ENCODE results near the gene CCDC92B. TPM values are rescaled to one million over a fixed set of nuclear protein-coding genes. Genes with fewer than 3 reads are reported as not detected.

CCDC92B gene
- total RNA-seq, 2 donors from 2014 or later = not detected

DNA sequence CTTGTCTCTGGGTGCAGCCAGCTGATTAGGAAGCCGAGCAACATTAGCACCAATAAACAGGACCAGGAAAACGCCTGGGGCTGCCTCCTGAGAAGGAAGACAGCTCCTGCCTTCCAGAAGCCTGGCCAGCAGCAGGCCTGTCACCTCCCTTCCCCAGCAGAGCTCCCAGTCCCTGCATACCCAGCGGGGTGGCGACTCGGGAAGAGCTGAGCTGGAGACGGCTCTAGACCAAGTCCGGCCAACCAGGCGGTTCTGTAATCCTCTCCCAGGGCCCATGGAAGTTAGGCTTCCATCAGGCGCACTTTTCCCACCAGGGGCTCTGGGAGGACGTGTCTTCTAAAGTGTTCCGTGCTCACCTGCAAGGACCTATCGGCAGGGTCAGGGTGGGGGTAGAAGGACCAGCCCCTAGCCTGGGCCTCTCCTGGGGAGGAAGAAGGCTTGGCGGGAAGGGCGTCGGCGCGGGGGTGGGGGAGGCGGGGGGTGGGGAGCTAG lies 25.9 kb downstream of the CCDC92B start:
- ATAC-seq = no peak
- DNase-seq (ENCODE audit: low spot score) = no peak
- no peaks in the 10 kb centered on the region for H3K9me3 Mint-ChIP-seq
- H3K27ac Mint-ChIP-seq = no peak overlapping the region
- H3K36me3 Mint-ChIP-seq = no peaks in the 10 kb centered on the region
- peaks cover 0 to 5% of the 10 kb centered on the region in 2 donors for H3K4me1 Mint-ChIP-seq (ENCODE audit: low read depth in 2 of 2)
- peaks cover 10 to 13% of the 10 kb centered on the region in 2 donors for H3K27me3 Mint-ChIP-seq
- no peak overlapping the region for H3K4me3 Mint-ChIP-seq

DNA sequence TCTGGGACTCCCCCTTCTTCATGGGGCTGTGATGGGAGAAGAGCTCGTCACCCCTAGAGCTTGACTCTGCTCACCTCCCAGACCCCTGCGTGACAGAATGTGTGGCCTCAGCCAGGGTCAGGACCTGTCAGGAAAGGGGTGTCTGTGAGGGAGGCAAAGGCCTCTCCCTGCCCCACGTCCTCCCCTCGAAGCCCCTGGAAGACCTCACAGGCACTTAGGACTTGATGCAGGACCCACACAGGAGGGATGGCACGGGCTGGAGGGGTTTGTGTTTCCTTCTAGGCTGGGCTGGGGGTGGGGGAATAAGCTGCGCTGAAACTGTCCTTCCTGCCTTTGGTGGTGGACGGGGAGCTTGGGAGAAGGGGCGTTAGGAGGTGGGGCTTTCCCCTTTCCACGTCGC lies 26.8 kb downstream of the CCDC92B start:
- Mint-ChIP-seq H3K4me1 (ENCODE audit: low read depth in 2 of 2) (peaks cover 0 to 5% of the 10 kb centered on the region in 2 donors), H3K27me3 (peaks cover 10 to 13% of the 10 kb centered on the region in 2 donors), H3K36me3 (no peaks in the 10 kb centered on the region), H3K4me3 (no peak overlapping the region), H3K9me3 (no peaks in the 10 kb centered on the region), H3K27ac (no peak overlapping the region)
- no peak for ATAC-seq
- no peak for DNase-seq (ENCODE audit: low spot score)

DNA sequence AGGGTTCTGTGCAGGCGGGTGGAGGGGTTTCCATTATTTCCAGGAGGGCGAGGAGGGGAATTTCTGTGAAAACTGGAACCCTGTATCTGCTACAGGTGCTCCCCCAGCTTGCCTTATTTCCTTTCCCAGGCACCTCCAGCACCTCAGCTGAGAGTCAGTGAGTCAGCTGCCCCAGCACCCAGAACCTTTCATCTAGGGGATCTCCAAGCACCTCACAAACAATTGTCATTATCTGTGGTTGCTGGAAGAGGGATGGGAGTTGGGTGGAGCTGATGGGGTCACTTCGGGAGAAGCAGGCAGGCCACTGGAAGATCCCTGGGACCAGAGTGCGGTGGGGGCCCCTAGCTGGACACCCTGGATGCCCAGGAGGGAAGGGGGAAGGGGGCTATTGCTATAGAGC lies 27.8 kb downstream of the CCDC92B start:
- Mint-ChIP-seq H3K36me3 (no peaks in the 10 kb centered on the region), H3K27me3 (peaks cover 10 to 11% of the 10 kb centered on the region in 2 donors), H3K4me3 (no peak overlapping the region), H3K4me1 (ENCODE audit: low read depth in 2 of 2) (peaks cover 0 to 5% of the 10 kb centered on the region in 2 donors), H3K9me3 (no peaks in the 10 kb centered on the region), H3K27ac (no peak overlapping the region)
- DNase-seq (ENCODE audit: low spot score) = no peak
- ATAC-seq = no peak

DNA sequence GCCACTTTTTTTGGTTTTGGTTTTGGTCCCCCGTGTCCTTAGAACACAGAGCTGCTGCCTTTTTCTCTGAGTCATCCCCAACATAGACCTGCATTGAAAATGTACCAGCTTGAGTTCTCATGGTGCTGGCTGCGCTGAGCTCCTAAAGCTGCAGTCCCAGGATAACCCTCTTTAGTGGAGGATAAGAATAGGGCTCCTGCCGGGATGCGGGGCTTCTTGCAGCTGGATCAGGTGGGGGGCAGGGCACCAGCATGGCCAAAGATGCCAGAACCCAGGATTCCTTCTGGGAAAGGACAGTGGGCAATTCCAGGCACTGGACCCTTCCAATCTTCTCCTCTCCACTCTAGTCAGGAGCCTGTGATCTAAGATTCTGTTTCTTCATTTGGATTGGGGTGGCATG lies 29.6 kb downstream of the CCDC92B start:
- no peak overlapping the region for H3K4me3 Mint-ChIP-seq
- H3K27me3 Mint-ChIP-seq = peaks cover 0 to 5% of the 10 kb centered on the region in 2 donors
- H3K27ac Mint-ChIP-seq = no peak overlapping the region
- H3K4me1 Mint-ChIP-seq (ENCODE audit: low read depth in 2 of 2) = no peaks in the 10 kb centered on the region
- H3K9me3 Mint-ChIP-seq = no peaks in the 10 kb centered on the region
- no peak for ATAC-seq
- DNase-seq (ENCODE audit: low spot score) = no peak
- H3K36me3 Mint-ChIP-seq = no peaks in the 10 kb centered on the region

DNA sequence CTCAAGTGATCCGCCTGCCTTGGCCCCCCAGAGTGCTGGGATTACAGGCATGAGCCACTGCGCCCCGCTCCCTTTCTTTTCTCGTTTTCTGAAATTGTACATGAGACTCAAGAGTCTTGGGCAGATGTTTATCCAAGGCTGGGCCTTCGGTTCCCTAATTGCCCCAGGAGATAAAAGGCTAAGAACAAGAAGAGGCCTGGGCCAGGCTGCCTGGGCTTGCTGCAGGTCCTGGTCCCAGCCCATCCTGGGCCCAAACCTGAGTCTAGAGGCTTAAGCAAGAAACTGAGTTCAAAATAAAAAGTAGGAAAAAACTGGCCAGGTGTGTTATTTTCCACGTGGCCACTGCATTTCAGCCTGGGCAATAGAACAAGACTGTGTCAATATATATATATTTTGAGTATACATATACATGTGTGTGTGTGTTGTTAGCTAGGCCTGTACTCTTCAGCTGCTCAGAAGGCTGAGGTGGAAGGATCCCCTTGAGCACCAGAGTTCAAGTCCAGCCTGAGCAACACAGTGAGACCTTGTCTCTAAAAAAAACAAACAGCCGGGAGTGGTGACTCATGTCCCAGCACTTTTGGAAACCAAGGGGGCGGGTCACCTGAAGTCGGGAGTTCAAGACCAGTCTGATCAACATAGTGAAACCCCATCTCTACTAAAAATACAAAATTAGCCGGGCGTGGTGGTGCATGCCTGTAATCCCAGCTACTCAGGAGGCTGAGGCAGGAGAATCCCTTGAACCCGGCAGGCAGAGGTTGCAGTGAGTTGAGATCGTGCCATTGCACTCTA lies 31.1 kb downstream of the CCDC92B start:
- Mint-ChIP-seq H3K4me3 (no peak overlapping the region), H3K27ac (no peak overlapping the region), H3K9me3 (no peaks in the 10 kb centered on the region), H3K36me3 (no peaks in the 10 kb centered on the region), H3K27me3 (peaks cover 0 to 5% of the 10 kb centered on the region in 2 donors), H3K4me1 (ENCODE audit: low read depth in 2 of 2) (no peaks in the 10 kb centered on the region)
- no peak for ATAC-seq
- DNase-seq (ENCODE audit: low spot score) = no peak

DNA sequence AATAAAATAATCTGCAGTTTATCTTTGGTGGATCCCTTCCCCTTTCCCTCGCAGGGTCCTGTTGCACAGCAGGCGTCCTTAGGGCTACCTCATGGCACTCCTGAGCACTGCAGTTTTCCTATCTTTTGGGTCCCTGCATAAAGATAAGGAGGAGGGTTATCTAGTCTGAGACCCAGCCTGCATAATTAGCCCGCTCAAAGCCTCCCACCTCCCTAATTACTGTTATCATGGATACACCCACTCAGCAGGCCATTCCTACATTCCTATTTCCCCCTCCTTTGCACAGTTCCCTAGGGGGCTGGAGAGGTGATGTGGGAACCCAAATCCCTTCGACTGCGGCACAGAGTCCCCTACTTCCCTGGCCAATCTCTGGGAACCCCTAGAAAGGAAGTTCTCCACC lies 32.8 kb downstream of the CCDC92B start:
- no peaks in the 10 kb centered on the region for H3K9me3 Mint-ChIP-seq
- no peak for ATAC-seq
- H3K27me3 Mint-ChIP-seq = peaks cover 0 to 1% of the 10 kb centered on the region in 2 donors
- H3K27ac Mint-ChIP-seq = no peak overlapping the region
- peaks cover 8 to 9% of the 10 kb centered on the region in 2 donors for H3K4me1 Mint-ChIP-seq (ENCODE audit: low read depth in 2 of 2)
- H3K4me3 Mint-ChIP-seq = no peak overlapping the region
- no peaks in the 10 kb centered on the region for H3K36me3 Mint-ChIP-seq
- no peak for DNase-seq (ENCODE audit: low spot score)

DNA sequence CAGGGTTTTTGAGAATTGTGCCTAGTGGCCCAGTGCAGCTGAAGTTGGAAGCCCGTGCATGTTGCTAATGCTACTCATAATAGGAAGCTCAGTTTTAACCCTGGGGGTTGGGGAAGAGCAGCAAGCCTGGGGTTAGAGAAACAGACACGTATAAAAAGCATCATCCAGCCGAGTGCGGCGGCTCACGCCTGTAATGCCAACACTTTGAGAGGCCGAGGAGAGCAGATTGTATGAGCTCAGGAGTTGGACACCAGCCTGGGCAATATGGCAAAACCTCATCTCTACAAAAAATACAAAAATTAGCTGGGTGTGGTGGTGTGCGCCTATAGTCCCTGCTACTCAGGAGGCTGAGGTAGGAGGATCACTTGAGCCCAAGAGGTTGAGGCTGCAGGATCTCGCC lies 35.6 kb downstream of the CCDC92B start:
- DNase-seq (ENCODE audit: low spot score) (no peak), ATAC-seq (no peak)
- Mint-ChIP-seq H3K36me3 (no peaks in the 10 kb centered on the region), H3K27ac (no peak overlapping the region), H3K27me3 (no peaks in the 10 kb centered on the region), H3K4me3 (peak overlapping the region; percentile 19), H3K4me1 (ENCODE audit: low read depth in 2 of 2) (peaks cover 21 to 27% of the 10 kb centered on the region in 2 donors), H3K9me3 (no peaks in the 10 kb centered on the region)

DNA sequence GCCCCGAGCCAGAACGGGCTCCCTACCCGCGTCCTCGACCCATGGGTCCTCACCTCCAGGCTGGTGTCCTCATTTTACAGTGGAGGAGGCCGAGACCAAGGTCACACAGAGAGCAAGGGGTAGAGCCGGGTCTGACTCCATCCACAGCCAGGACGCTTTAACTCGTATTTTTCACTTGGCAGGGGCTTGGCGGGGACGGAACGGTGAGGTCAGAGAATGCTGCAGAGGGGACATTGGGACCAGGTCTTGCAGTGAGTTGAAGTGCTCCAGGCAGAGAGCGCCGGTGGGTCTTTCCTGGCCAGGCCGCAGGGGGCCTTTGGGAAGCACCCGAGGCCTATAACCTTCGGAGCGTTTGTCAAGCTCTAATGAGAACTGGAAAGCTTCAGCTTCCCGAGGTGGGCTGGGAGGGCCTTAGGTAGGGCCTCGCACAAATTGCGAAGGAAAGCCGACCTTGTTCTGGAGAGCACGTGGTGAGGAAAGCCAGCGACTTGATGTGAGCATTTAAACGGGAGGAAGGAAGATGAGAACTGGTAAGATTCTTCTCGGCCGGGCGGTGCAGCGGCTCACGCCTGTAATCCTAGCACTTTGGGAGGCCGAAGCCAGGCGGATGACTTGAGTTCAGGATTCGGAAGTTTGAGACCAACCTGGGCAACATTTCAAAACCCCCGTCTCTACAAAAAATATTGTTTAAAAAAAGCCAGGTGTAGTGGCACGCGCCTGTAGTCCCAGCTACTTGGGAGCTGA lies 37.0 kb downstream of the CCDC92B start:
- Mint-ChIP-seq H3K4me1 (ENCODE audit: low read depth in 2 of 2) (peaks cover 25 to 30% of the 10 kb centered on the region in 2 donors), H3K27ac (peak overlapping the region; percentile 82), H3K4me3 (peak overlapping the region; percentile 87), H3K27me3 (no peaks in the 10 kb centered on the region), H3K36me3 (no peaks in the 10 kb centered on the region), H3K9me3 (no peaks in the 10 kb centered on the region)
- DNase-seq (ENCODE audit: low spot score) = no peak
- ATAC-seq = no peak

DNA sequence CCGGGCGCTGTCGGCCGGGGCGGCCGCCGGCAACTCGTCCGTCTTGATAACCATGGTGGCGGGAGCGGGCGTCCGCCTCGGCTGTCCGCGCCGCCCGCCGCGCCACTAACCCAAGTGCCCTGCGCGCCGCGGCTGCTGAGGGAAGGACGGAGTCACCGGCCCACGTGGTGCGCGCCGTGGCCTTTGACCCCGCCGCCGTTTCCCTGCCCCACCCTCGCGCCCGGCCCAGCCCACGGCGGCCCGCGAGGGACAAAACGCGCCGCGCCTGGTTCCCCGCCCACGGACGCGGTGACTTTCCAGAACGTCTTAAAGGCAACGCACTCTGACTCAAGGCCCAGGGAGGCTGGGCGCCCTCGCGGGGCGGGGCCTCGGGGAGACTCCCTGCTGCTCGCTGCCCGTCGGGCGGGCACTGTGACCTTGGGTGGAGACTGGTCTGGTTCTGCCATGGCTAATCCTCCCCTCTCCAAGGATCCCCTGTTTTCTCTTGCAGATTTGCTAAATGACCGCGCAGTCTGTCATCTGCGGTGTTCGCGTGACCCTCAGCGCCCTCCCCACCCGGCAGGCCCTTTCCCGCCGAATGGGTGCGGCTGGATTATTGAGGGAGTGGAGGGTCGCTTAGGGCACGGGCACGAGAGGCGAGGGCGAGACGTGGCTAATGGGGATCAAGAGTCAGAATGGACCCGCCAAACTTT lies 37.7 kb downstream of the CCDC92B start, which contains the start of gene CLUH:
Gene CLUH (minus strand): TSS at position 157 of the 692 bp plus-strand sequence. CDS start 103 bp downstream, at position 54.
- peaks cover 25 to 30% of the 10 kb centered on the region in 2 donors for H3K4me1 Mint-ChIP-seq (ENCODE audit: low read depth in 2 of 2)
- H3K27me3 Mint-ChIP-seq = no peaks in the 10 kb centered on the region
- ATAC-seq (peak; percentile 94 to 96), DNase-seq (ENCODE audit: low spot score) (peak; percentile 99)
- peak within 1 kb of the TSS; percentile 91 for H3K4me3 Mint-ChIP-seq
- H3K27ac Mint-ChIP-seq = peak within 1 kb of the TSS; percentile 82
- H3K9me3 Mint-ChIP-seq = no peaks in the 10 kb centered on the region
- H3K36me3 Mint-ChIP-seq = no peaks in the 10 kb centered on the region

DNA sequence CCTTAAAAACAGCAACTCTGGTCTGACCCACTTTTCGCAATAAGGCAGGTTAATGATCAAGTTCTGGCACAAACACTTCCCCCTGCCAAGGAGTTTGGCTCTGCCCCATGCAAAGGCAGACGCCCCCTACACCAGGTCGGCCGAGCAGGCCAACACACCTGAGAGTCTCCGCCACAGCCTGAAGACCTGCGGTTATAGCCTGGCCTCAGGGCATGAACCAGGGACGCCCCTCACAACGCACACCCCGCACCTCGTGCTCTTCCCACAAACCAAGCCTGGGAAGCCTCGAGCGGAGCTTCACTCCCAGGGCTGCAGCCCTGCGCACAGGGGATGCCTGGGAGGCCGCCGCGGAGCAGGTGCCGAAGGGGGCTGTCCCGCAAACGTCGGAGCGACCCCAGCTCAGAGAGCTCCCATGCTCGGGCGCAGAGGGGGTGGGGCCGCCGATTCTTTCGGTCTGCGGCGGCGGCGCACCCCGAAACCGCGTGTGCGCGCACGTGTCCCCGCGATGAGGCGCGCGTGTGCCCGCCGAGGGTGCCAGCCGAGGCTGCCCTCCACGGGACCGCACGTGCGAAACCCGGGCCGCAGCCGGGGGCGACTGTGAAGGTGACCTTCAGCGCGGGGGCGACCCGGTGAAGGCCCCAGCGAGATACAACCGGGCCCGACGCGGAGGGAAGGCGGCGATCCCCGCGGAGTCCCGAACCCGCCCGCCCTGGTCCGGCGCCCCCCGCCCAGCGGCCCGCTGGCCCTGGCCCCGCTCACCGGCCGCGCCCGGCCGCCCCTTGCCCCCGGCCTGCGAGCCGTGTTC lies 38.4 kb downstream of the CCDC92B start:
- no peaks in the 10 kb centered on the region for H3K27me3 Mint-ChIP-seq
- no peaks in the 10 kb centered on the region for H3K9me3 Mint-ChIP-seq
- no peaks in the 10 kb centered on the region for H3K36me3 Mint-ChIP-seq
- peak in 1 of 2 donors; percentile 32 for ATAC-seq
- H3K4me1 Mint-ChIP-seq (ENCODE audit: low read depth in 2 of 2) = peaks cover 25 to 30% of the 10 kb centered on the region in 2 donors
- H3K4me3 Mint-ChIP-seq = peak overlapping the region; percentile 91
- DNase-seq (ENCODE audit: low spot score) = no peak
- peak overlapping the region; percentile 50 to 74 for H3K27ac Mint-ChIP-seq

DNA sequence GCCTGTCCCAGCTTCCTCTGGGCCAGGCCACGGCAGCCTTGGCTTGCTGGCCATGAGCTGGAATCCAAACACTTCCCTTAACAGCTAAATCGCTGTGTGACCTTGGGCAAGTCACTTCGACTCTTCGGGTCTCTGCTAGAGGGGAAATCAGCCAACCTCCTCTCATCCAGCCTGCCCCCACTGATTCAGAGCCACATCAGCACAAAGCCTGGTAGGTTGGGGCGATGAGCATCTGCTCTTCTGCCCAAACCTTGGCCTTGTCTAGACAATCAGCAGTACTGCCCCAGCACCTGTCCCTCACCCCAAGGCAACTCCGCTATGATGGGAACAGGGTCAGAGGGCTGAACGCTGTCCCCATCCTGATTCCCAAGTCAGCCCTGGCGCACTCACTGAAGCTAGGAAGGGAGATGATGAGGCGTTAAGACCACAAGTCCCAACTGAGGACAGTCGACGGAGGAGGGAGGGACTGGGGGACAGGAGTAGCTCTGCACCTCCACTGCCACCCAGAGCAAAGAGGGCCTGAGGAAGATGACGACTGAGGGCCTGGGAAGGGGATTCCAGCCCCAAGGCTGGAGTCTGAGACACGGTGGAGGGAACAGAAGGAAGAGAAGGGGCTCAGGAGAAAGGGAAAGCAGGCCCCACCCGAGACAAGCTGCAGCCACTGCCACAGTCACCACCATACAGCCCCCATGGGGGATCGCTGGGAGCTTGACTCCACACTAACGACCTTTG lies 39.2 kb downstream of the CCDC92B start:
- Mint-ChIP-seq H3K4me3 (peak overlapping the region; percentile 91), H3K27me3 (no peaks in the 10 kb centered on the region), H3K36me3 (no peaks in the 10 kb centered on the region), H3K27ac (peak overlapping the region; percentile 50 to 74), H3K9me3 (no peaks in the 10 kb centered on the region), H3K4me1 (ENCODE audit: low read depth in 2 of 2) (peaks cover 30 to 35% of the 10 kb centered on the region in 2 donors)
- ATAC-seq (no peak), DNase-seq (ENCODE audit: low spot score) (no peak)

DNA sequence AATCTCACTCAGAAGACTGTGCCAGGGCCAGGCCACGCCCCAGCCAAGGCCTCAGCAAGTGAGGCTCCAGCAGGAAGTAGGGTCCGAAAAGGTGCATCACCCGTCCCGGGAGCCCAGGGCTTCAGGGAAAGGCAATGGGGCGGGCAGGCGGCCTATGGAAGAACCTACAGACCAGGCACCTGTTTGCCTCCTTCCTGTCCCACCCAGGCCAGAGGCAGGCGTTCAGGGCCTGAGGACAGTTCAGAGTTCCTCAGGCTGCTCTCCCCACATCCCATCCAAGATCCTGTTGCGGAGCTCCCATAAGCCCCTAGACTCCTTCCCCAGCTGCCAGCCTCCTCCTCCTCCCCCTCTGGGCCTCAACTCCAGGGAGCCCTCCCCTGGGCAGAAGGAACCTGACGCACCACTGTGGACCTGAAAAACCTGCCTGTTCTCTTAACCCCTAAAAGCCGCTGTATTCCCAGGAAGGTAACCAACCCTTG lies 40.2 kb downstream of the CCDC92B start:
- DNase-seq (ENCODE audit: low spot score) (no peak), ATAC-seq (no peak)
- H3K27ac Mint-ChIP-seq = peak overlapping the region in 1 of 2 donors; percentile 50
- H3K36me3 Mint-ChIP-seq = no peaks in the 10 kb centered on the region
- peak overlapping the region; percentile 91 for H3K4me3 Mint-ChIP-seq
- H3K4me1 Mint-ChIP-seq (ENCODE audit: low read depth in 2 of 2) = peaks cover 36 to 37% of the 10 kb centered on the region in 2 donors
- no peaks in the 10 kb centered on the region for H3K9me3 Mint-ChIP-seq
- H3K27me3 Mint-ChIP-seq = no peaks in the 10 kb centered on the region
